GM18873 (cell line): ENCODE data around the gene TRANK1.
A peak's percentile ranks its signal among the peaks of the same experiment; 100 is the strongest.

Experiments
- ATAC-seq: cut with Tn5 transposase; IDR thresholded peaks from one replicate; pipeline ENCODE4 v1.9.1; 2021; ENCODE audit warnings: mild to moderate bottlenecking, moderate library complexity, moderate number of reproducible peaks; ENCODE audit not compliant: unreplicated experiment, low FRiP score

Gene TRANK1

DNA sequence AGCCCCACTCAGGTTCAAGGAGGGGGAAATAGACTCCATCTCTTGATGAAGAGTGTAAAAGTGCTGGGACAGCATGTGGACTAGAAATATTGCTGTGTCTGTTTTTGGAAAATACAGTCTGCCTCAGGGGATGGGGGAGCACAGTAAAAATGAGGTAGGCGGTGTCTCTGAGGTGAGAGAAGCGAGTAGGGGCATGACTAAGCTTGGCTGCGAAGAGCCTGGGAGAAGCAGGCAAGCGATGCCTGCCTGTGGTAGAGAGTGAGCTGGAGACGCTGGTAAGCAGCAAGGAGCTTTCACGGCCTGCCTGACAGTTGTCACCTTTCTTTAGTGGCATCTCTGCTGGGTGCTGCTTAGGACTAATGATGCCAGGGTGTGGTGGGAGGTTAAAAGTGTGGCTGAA, 131.5 kb downstream of the TRANK1 start:
- ATAC-seq = no peak

DNA sequence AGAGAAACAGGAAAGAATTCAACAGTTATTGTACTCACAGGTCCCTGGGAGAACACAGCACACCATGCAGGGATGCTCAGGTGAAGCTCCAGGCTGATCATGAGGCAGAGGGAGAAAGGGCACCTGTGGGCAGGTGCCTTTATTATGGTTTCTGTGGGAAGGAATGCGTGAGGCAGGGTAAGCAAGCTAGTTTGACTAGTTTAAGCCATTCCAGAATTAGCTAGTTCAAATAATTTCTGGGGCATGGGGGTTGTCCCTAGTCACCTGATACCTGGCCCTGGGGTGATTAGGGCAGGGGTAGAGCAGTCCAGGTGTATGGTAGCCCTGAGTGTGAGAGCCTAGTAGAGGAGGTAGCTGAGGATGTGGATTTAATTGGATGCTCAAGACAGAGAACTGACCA, 132.6 kb downstream of the TRANK1 start:
- no peak for ATAC-seq

DNA sequence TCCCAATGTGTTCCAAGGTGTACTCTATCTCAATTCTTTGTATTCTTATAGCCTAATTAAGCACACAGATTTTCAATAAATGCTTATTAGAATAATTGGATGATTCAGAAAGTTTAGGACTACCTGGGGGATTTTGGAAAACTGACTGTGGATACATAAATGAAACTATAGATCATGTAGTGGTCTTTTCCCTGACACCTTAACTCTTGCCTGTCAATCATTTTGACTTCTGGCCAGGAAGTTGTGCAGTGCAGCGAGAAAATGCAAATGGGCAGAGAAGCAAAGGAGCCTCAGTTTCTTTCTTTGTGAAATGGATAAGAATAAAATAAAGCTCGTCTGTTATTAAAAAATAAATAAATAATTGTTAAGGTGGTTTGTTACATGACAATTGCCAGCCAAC, 133.1 kb downstream of the TRANK1 start:
- no peak for ATAC-seq

DNA sequence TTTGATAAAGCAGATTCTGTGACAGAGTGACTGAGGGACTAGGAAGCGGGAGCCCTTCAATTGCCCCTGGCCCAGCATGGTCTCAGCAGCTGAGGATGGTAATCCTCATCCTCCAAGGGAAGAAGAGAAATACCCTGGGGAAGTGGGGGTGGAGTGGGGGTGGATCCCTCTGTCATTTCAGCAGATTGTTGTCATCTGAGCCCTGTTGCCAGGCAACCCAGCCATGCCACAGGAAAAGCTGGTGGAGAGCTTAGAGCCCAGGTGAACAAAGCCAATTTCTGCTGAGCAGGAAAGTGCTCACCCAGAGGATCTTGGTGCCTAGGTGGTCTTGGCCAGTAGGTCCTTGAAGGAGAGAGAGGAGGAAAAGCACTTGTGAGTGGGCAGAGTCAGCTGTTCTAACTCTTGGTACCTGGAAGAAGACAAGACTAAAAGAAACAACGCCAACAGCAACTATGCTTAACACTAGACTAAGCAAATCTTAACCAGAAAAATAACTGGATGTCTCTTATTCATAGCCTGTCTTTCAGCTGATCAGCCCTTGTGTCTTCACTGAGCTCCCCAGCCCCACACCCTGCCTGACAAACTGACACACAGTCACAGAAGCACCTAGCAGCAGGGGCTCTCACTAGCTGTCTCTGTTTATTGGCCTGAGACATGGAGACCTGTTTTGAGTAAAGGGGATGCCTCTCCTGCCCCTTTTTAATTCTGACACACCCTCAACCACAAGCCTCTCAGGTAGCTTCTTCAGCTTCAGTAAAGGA, 140.4 kb downstream of the TRANK1 start:
- ATAC-seq = no peak

DNA sequence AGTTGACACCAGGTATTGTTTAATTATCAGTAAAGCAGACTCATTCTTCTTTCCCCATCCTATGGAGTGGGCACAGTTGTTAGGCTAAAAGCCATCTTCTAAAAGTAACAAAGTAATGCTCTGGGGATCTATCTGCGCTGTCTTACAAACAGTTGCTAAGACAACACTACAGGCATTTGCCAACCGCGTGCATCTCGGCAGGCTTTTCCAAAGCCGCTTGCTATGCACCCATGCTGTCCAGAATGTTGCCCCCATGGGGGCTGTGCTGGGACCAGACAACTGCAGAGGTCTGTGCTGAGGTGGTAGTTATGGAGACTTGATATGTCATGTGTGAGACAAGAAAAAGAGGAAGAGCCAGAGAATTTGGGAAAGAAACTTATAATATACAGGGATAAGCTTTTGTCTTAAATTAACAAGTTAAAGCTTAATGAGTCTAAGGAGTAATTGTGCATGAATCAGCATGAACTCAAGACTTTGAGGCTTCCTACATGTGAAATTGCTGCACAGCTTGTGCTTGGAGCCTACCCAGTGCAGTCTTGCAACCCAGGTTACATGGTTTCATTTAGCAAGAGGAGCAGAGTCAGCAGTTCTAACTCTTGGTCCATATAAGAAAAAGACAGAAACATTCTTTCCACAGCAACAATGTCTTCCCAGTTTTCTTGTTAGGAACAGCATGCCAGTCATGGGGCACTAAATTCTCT, 141.6 kb downstream of the TRANK1 start:
- ATAC-seq = no peak

GRCh38 chr3:36800533-36801116, 144.2 kb downstream of the TRANK1 start:
- no peak for ATAC-seq

- ATAC-seq = no peak
Measured at GRCh38 chr3:36796881-36797280, 148.0 kb downstream of the TRANK1 start.

GRCh38 chr3:36796161-36796560, 148.7 kb downstream of the TRANK1 start:
- no peak for ATAC-seq

- ATAC-seq = no peak
Measured at GRCh38 chr3:36795622-36796021, 149.2 kb downstream of the TRANK1 start.

- ATAC-seq = no peak
Measured at GRCh38 chr3:36792342-36792741, 152.5 kb downstream of the TRANK1 start.

DNA sequence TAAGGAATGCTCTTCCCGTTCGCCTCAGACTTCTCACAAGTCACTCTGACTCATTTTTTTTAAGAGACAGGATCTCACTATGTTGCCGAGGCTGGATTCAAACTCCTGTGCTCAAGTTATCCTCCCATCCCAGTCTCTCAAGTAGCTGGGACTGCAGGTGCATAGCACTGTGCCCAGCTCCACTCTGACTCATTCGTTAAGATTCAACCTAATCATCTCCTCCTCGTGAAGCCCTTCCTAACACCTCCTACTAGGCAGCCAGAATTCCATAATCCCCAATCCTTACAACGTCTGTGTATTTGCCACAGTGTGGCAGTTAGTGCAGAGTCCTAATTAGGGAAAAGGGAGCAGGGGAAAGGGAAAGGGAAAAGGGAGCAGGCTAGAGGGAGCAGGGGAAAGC, 154.1 kb downstream of the TRANK1 start:
- no peak for ATAC-seq

GRCh38 chr3:36786921-36787890, 157.6 kb downstream of the TRANK1 start:
- ATAC-seq = no peak

- ATAC-seq = no peak
Measured at GRCh38 chr3:36784138-36784635, 160.7 kb downstream of the TRANK1 start.

GRCh38 chr3:36777424-36778218, 167.2 kb downstream of the TRANK1 start:
- ATAC-seq = peak; percentile 79
